ENCODE results near the gene LRIT3. TPM values are rescaled to one million over a fixed set of nuclear protein-coding genes. Genes with fewer than 3 reads are reported as not detected.
"Not testable (repeated sequence)": the region's sequence is repeated elsewhere in the genome, so short reads cannot be mapped to it uniquely, and the experiment has no call there.

The LRIT3 gene
- total RNA-seq, 1 donor from 2014 or later: 1.9 TPM

DNA sequence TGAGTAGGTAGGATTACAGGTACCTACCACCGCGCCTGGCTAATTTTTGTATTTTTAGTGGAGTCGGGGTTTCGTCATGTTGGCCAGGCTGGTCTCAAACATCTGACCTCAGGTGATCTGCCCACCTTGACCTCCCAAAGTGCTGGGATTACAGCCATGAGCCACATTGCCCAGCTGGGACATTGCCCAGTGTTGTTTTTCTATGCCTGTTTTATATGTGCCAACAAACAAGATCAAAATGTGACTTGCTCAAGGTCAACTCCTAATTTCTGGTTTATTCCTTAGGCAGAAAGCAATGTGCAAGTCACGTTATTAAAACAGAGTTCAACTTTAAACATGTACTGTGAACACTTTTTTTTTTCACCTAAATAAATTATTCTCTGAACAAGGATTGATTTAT, 2.7 kb downstream of the LRIT3 start:
- no peak for DNase-seq (ENCODE audit: low spot score)

DNA sequence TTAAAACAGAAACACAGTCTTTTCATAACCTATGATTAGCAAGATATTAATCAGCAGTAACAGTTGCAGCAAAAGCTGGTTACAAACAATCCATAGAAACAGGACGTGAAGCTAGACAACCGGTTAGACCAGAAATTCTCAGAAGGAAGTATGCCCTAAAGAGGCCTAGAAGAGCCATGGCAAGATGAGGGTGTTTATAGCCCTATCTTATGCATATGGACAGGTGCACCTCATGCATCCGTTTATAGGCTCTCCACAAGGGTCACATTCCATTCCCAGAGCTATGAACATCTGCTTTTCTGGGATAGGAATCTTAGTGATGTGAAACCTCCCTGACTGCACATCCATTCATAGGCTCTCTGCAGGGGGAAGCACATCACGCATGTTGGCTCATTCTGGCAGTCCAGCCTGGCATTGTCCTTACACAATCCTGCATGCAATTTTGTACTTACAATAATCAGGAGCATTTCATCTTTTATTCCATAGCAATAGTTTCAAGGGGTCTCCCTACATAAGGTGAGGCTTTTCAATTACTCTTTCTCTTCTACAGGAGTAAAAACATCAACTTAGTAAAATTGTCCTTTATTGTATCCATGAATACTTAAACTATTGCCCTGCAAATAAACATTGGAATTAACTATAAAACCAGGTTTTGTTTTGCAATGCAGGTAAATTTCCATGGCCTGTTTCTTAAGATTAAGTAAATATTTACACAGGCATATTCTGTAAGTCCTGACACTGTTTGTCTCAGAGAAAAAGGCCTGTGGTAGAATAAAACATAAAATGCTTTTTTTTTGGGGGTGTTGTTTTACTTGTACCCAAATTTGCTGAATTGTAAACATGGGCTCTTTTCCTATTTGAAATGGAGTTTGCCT, 11.8 kb downstream of the LRIT3 start:
- not testable (repeated sequence) for DNase-seq (ENCODE audit: low spot score)

DNA sequence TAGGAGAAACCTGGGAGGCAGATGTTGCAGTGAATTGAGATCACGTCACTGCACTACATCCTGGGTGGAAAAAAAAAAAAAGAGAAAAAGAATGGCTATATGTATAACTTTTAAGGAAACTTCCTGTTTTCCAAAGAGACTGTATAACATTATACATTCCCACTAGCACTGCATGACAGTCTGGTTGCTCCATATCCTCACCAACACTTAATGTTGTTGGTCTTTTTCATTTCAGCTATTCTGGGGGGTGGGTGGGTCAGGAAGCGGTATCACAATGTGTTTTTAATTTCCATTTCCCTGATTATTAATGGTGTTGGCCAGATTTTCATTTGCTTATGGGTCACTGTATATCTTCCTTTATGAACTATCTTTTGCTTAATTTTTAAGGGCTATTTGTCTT, 13.4 kb downstream of the LRIT3 start:
- no peak for DNase-seq (ENCODE audit: low spot score)

- no peak for DNase-seq (ENCODE audit: low spot score)
These were observed 14.1 kb downstream of the LRIT3 start for GRCh38 chr4:109861916-109862511.

DNA sequence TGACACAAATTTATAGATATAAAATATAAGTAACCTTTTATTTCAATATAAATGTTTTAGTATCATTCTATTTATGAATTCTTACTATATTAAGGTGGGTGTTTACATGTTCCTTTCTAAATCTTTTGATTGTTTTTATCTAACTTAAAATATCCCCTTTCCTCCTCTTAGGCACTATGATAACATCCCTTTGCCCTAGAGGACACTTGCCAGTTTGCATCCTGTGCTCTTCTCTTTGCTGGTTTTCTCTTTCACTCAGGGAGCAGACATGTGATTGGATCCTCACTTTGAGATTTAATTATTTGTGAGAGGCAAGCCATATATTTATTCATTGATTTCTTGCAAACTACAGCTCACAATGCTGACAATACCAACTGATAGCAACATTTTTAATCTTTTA, 16.2 kb downstream of the LRIT3 start:
- no peak for DNase-seq (ENCODE audit: low spot score)

GRCh38 chr4:109870061-109870460, 22.2 kb downstream of the LRIT3 start:
- DNase-seq (ENCODE audit: low spot score): no peak

- no peak for DNase-seq (ENCODE audit: low spot score)
These were observed 24.2 kb downstream of the LRIT3 start for GRCh38 chr4:109872065-109872464.

DNA sequence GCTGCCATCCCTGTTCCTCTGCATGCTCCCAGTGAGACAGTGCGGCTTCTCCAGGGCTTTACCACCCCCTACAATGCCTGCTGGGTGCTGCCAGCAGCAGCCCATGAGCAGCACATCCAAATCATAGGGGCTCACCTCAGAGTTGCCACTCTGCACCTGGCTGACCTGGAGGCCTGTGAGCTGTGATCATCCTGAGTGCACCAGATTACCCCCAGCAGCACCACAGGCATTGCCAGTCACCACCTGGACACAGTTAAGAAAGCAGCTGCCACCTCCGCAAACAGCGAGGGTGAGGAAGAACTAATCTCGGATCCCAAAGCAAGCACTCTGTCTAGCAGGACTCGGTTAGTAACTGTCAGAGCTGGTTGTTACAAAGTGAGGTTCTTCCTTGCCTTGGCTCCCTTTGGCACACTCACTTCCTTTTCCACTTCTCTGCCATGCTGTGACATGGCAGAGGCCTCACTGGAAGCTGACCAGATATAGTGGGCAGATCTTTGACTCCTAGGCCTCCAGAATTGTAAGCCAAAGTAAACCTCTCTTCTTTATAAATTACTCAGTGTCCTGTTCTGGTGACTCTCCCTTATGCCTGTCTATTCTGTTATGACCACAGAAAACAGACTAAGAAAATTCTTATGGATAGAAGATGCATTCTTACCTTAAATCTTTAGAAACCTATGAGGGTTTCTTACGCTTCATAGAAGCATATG, 25.2 kb downstream of the LRIT3 start:
- no peak for DNase-seq (ENCODE audit: low spot score)

GRCh38 chr4:109873791-109874514, 26.0 kb downstream of the LRIT3 start:
- DNase-seq (ENCODE audit: low spot score): peak; percentile 68

- DNase-seq (ENCODE audit: low spot score): no peak
These were observed 27.2 kb downstream of the LRIT3 start for GRCh38 chr4:109875106-109875505.

- not testable (repeated sequence) for DNase-seq (ENCODE audit: low spot score)
These were observed 27.6 kb downstream of the LRIT3 start for GRCh38 chr4:109875553-109875952.

DNA sequence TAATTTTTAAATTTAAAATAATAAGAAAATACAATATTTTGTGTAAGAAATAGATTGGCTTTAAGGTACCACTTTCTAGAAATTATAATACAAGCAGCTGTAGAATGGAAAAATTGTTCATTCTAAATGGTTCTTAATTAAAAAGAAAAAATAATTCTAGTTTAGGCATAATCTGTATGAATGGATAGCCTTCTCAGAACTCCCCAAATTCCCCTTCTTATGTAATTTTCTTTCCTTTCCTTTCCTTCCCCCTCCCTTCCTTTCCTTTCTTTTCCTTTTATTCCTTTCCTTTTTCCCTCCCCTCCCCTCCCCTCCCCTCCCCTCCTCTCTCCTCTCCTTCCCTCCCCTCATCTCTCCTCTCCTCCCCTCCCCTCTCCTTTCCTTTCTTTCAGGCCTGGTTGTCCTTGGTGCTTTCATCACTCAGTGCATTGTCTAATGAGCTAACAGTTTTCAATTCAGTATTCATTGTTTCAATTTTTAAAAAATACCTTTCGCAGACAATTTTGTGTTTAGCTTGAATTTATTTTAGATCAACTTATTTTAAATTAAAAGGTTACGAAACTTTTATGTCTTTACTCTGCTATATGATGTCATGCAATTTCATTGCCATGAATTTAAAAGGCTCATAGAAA, 28.8 kb downstream of the LRIT3 start:
- no peak for DNase-seq (ENCODE audit: low spot score)

GRCh38 chr4:109877400-109877799, 29.5 kb downstream of the LRIT3 start:
- peak; percentile 35 for DNase-seq (ENCODE audit: low spot score)

- no peak for DNase-seq (ENCODE audit: low spot score)
These were observed 30.4 kb downstream of the LRIT3 start for GRCh38 chr4:109878355-109878754.

GRCh38 chr4:109879081-109879480, 31.2 kb downstream of the LRIT3 start:
- DNase-seq (ENCODE audit: low spot score): no peak

DNA sequence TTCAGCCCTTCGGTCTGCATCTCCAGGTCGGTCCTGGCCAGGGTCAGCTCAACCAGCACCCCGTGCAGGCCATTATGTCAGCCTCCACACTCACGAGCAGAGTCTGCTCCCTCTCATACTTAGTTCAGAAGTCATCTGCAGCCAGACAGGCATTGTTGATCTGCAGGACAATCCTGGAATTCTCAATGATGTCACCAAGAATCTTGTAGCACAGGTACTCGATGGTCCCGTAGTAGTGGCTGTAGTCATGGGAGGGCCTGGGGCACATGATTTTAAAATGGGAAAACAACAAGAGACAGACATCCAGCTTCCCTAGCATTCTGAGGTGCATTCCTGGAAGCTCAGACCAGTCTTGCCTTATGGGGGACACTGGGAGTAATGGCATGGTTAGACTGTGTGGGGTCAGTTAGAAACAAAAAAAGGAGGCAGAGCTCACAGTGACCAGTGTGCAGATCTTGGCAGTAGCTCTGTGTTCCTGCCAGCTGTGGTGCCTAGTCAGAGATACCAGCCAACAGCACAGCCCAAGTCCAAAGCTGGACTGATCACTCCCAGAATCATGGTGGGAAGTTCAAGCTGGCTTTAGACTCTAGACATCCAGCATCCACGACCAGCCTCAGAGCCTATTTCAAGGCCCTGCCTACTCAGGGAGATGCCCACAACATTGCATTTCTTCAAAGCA, 31.9 kb downstream of the LRIT3 start:
- DNase-seq (ENCODE audit: low spot score): no peak

- DNase-seq (ENCODE audit: low spot score): no peak
These were observed 38.4 kb downstream of the LRIT3 start for GRCh38 chr4:109886303-109886702.

DNA sequence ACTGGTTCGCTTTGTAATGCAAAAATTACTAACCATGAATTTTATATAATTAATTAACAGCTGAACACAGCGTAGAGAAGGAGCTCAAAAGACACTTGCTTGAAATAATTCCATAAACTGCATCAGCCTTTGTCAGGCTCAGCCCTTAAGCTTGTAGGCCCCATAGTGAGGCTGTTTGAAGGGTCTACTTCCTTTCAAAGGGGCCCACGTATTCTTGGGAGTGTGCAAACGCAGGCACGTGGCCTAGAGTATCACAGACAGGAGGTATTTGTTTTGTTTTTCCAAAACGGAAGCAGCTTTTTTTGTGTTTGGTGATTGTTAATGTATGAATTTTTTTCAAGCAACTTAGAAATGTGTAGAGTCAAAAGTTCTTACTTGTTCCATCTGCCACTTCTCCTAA, 39.2 kb downstream of the LRIT3 start:
- DNase-seq (ENCODE audit: low spot score): no peak

DNA sequence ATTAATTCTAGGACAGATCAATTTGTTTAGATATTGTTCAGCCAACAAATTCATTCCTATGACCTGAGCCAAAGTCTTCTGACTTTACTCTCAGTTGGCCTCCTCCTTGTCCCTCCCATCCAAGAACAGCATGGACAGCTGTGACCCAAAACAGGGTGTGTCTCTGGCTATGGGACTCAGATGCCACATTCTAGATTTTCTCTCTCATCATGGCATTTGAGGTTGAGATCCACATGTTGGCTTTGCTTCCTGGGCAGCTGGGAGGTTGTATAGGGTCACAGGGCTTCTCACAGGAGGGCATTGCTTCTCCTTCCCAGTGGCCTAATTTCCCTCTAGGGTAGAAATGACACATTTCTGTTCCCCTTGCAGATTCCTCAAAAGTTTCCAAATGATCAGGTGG, 42.2 kb downstream of the LRIT3 start:
- no peak for DNase-seq (ENCODE audit: low spot score)

DNA sequence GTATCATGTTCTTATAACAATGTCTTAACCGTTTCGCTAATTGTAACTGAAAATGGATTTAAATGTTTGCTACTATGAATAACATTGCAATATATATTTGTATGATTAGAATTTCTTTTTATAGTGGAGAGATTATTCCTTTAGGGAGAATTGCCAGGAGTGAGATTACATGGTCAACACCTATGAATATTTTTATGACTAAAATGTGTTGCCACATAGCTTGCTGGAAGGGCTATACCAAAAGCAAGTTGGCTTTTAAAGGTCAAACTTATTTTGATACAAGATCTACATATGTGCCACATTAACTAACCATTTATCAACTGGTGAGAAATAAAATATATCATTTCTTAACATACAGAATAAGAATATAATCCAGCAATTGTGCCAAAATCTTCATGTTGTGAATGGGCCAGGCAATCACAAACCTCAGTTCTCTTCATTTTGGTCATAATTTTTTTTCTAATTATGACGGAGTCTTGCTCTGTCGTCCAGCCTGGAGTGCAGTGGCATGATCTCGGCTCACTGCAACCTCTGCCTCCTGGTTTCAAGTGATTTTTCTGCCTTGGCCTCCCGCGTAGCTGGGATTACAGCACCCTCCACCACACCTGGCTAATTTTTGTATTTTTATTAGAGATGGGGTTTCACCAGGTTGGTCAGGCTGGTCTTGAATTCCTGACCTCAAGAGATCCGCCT, 54.8 kb downstream of the LRIT3 start:
- DNase-seq (ENCODE audit: low spot score): no peak

All from umbilical cord (tissue), 2 donors.